C4-2B (cell line): Measurements from ENCODE around the gene PCDHB11.

Source experiments
- CTCF ChIP-seq: fragments of 450-650 bp; conservative IDR thresholded peaks from 2 replicates; pipeline ENCODE4 v1.5.1; 2017; ENCODE audit warnings: mild to moderate bottlenecking
- ZFX ChIP-seq: fragments of 450-650 bp; IDR thresholded peaks from 2 replicates; pipeline ENCODE4 v1.6.1; 2017

DNA sequence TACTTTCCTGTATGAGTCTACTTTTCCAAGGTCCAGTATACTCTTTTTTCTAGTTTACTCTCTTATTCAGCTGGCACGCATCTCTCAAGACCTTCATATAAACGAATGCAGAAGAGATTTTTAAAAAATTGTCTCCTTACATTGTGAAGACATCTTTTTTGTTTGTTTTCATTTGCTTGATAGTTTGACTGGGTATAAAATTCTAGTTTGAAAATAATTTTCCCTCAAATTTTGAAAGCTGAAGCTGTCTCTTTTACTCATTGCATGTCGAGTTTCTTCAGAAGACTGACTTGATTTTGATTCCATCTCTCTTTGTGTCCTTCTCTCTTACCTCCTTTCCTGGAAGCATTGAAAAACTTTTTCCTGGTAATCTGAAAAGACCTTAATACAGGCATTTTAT, 3.1 kb upstream of the PCDHB11 start:
- no peak for TF ChIP-seq CTCF
- TF ChIP-seq ZFX = no peak
